ENCODE measurements around the gene VWC2L. TPM values are rescaled to one million over a fixed set of nuclear protein-coding genes. Genes with fewer than 3 reads are reported as not detected.

VWC2L gene
- total and polyA plus RNA-seq, 2 of the 4 experiments (the other 2 are of a cell fraction), result not detected

GRCh38 chr2:214380681-214381080, 30.2 kb upstream of the VWC2L start:
- Histone ChIP-seq H3K4ac (ENCODE audit: low read depth, low read length) (no peak overlapping the region), H3K14ac (replicated peaks; ENCODE audit: low read depth, low read length) (no peak overlapping the region), H4K8ac (ENCODE audit: low read depth in 2 of 2, low read length in 2 of 2) (no peak overlapping the region), H3K9me1 (ENCODE audit: insufficient read depth, low read length) (no peaks in the 10 kb centered on the region), H3K79me1 (ENCODE audit: low read depth in 1 of 2, low read length in 2 of 2) (no peaks in the 10 kb centered on the region), H3K9me3 (ENCODE audit: control insufficient read depth, insufficient read depth, low read length) (no peaks in the 10 kb centered on the region), H3K27me3 (ENCODE audit: control insufficient read depth, insufficient read depth, low read length) (no peaks in the 10 kb centered on the region), H2BK20ac (ENCODE audit: low read depth, low read length) (no peak overlapping the region), H4K20me1 (ENCODE audit: insufficient read depth, low read length) (no peaks in the 10 kb centered on the region), H3K27ac (ENCODE audit: insufficient read depth, low read length) (no peak overlapping the region), H4K91ac (ENCODE audit: insufficient read depth, low read depth, low read length) (no peak overlapping the region), H2BK15ac (ENCODE audit: low read depth, low read length) (no peak overlapping the region), H3K18ac (ENCODE audit: low read depth, low read length) (no peak overlapping the region), H3K4me2 (ENCODE audit: low read depth, low read length) (no peak overlapping the region), H2AK5ac (ENCODE audit: low read depth, low read length) (no peak overlapping the region), H2AFZ (replicated peaks; ENCODE audit: low read length, poor library complexity) (no peak overlapping the region), H3K56ac (ENCODE audit: extremely low read depth, insufficient read depth, low read length) (no peak overlapping the region), H2BK120ac (ENCODE audit: low read depth, low read length) (no peak overlapping the region), H2AK9ac (replicated peaks; ENCODE audit: low read depth, low read length, poor library complexity) (no peak overlapping the region), H3K36me3 (ENCODE audit: control insufficient read depth, insufficient read depth, low read length) (no peaks in the 10 kb centered on the region), H2BK5ac (ENCODE audit: low read depth, low read length, poor library complexity, severe bottlenecking) (no peak overlapping the region), H3K9ac (ENCODE audit: low read depth, low read length) (no peak overlapping the region), H3K23ac (ENCODE audit: low read depth, low read length) (no peak overlapping the region), H3K4me3 (ENCODE audit: insufficient read depth, low read depth, low read length) (no peak overlapping the region), H4K5ac (ENCODE audit: low read depth, low read length) (no peak overlapping the region), H3K4me1 (ENCODE audit: control insufficient read depth, insufficient read depth, low read length) (no peaks in the 10 kb centered on the region)
- intact Hi-C loops (cut with micrococcal nuclease), result no loop called here
- WGBS, 2 experiments (ENCODE audit: extremely low coverage in 2 of 2, insufficient read length in 1 of 2), result no CpG with 5 or more reads among the region's 5 CpGs
- POLR2A ChIA-PET (ENCODE audit: unreplicated experiment), result no interaction called here
- in situ Hi-C loops (cut with MboI; ENCODE audit: low sequenced_read_pairs), result no loop called here
- DNase-seq, result no peak
- ATAC-seq (ENCODE audit: low read depth), result no peak
- TF ChIP-seq USF2 (IDR thresholded peaks at IDR 0.05; ENCODE audit: low read depth, low read length) (no peak), NFE2L2 (IDR thresholded peaks at IDR 0.05; ENCODE audit: low read depth, low read length) (no peak), MAZ (IDR thresholded peaks at IDR 0.05; ENCODE audit: borderline replicate concordance, low read depth, low read length) (no peak), RFX5 (IDR thresholded peaks at IDR 0.05; ENCODE audit: low read depth, low read length) (no peak), RAD21 (IDR thresholded peaks at IDR 0.05; ENCODE audit: low read length) (no peak), ELK1 (IDR thresholded peaks at IDR 0.05; ENCODE audit: borderline replicate concordance, low read depth, low read length) (no peak), SMC3 (IDR thresholded peaks at IDR 0.05; ENCODE audit: low read depth, low read length) (no peak), POLR2A (IDR thresholded peaks at IDR 0.05; ENCODE audit: low read depth, low read length) (no peak), MAFK (IDR thresholded peaks at IDR 0.05; ENCODE audit: low read depth, low read length) (no peak), CTCF (conservative IDR thresholded peaks at IDR 0.05; ENCODE audit: low read depth, low read length) (no peak), BHLHE40 (IDR thresholded peaks at IDR 0.05; ENCODE audit: low read depth, low read length) (no peak), RCOR1 (IDR thresholded peaks at IDR 0.05; ENCODE audit: insufficient replicate concordance, low read length) (no peak), CHD1 (IDR thresholded peaks at IDR 0.05; ENCODE audit: low read depth, low read length) (no peak), CEBPB (IDR thresholded peaks at IDR 0.05; ENCODE audit: low read depth, low read length) (no peak), MXI1 (IDR thresholded peaks at IDR 0.05; ENCODE audit: borderline replicate concordance, low read depth, low read length) (no peak), FOS (IDR thresholded peaks at IDR 0.05; ENCODE audit: low read depth, low read length) (no peak)
- CTCF ChIA-PET, result no interaction called here
- dilution Hi-C loops (cut with HindIII; ENCODE audit: low sequenced_read_pairs, unreplicated experiment), result no loop called here
- no TSS peak for BruUV-seq (replicated peaks)

Data from IMR-90 (cell line).